HG03175 (cell line): ENCODE data around the gene SORCS2.

Source experiments
- ATAC-seq: cut with Tn5 transposase; IDR thresholded peaks from one replicate; pipeline ENCODE4 v1.9.1; 2021; ENCODE audit warnings: mild to moderate bottlenecking, moderate library complexity; ENCODE audit not compliant: unreplicated experiment

The SORCS2 gene

DNA sequence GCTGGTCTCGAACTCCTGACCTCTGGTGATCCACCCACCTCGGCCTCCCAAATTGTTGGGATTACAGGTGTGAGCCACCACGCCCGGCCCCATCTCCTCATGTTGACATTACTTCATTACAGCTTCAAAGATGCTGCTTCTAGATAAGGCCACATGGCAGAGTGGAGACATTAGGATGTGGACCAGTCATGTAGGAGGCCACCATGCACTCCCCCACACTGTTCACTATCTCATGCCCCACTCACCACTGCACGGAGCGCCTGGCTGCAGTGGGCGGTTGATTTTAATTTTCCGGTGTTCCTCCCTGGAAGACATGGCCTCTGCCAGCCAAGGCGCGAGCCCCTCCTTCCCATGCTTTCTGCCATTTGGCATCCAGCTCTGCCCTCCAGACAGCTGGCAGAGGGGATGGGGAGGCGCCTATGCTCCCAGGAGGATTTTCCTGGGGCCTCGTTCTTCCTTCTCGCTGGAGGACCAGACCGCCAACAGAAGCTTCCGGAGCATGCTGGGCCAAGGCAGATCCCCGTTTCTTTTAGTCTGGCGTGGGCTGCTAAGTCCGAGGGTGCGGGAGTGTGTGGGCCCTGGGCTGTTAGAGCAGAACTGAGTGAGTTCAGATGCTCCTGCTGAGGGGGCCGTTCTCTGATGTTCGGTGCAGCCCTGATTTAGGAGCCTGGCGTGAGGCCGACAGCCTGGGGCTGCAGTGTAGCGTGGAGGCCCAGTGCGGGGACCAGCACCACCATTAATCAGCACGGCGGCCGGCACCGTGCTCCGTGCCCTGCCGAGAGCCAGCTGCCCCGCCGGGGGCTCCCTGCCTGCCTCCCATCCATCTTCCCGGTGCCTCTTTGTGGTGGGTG is 93.1 kb downstream of the SORCS2 start:
- ATAC-seq: no peak

DNA sequence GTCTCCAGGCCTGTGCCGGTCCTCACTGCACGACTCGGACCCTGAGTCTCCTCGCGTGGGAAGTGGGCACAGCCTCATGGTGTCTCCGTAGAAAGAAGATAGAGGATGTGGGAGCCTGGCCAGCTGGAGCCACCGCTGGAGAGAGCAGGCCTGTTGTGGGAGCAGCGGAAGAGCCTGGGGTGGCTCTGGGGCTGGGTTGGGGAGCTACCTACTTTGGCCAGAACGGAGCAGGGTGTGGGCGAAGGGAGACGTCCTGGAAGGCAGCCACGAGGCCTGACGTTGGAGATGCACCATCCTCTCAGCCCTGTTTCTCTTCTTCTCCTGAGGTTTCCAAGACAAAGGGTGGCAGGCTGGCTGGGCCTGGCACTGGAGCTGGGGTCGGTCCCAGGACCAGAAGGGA is 93.8 kb downstream of the SORCS2 start:
- ATAC-seq: no peak

DNA sequence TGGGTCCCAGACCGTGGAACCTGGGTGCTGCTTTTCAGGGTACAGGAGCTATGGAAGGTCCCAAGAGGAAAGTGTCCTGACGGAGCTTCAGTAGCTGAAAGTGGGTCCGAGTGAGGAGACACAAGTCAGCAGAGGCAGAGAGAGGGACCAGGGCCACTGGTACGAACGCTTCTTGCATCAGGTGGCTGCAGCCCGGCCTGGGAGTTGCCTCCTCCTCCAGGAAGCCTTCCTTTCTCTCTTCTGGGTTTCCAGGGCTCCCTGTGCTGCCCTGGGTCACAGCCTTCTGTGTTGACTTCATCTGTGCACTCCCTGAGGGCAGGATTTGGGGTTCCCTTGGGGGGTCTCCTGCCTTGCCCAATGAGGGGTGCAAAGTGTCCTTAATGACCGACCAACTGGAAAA is 94.5 kb downstream of the SORCS2 start:
- no peak for ATAC-seq

DNA sequence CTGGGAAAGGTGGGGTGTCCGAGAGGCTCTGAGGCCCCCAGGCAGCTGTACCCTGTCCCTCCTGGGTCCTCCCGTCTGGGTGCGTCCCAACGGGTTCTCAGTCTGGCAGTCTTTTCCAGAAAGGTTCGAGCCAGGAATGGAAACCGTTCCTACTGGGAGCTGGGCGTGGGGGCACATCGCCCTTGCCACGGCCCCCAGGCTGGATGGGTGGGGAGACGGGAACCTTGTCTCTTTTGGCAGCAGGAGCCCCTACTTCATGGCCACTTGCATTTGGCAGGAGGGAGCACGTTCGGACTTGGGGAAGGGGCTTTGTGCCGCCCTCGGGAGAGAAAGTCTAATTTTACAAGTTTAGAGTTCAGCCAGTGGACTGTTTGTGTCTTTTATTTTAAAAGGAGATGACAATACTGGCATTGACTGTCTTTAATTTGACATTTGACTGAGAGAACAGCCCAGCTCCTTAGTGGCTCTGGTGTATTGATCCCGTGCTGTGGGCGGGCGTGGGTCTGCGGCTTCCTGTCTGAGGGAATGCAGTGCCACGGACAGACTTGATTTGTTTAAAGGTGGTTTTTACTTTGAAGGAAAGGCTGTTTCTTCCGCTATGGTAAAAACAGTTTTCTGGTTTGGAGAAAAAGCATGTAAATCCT is 95.1 kb downstream of the SORCS2 start:
- ATAC-seq: no peak

DNA sequence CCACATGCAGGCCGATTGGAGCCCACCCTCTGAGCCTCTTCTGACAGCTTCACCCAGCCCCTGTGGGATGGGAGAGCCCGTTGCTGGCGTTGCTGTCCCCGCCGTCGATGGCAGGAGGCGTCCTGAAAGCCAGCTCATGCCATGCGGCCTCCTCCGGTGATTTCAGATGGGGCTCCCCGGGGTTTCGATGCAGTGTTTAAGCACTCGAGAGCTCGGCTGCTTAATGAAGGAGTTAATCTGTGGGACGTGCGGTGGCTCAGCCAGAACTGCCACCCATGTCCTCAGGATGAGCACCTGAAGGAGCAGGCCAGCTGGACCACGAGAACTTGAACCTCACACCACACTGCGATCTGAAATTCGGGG is 95.6 kb downstream of the SORCS2 start:
- no peak for ATAC-seq

DNA sequence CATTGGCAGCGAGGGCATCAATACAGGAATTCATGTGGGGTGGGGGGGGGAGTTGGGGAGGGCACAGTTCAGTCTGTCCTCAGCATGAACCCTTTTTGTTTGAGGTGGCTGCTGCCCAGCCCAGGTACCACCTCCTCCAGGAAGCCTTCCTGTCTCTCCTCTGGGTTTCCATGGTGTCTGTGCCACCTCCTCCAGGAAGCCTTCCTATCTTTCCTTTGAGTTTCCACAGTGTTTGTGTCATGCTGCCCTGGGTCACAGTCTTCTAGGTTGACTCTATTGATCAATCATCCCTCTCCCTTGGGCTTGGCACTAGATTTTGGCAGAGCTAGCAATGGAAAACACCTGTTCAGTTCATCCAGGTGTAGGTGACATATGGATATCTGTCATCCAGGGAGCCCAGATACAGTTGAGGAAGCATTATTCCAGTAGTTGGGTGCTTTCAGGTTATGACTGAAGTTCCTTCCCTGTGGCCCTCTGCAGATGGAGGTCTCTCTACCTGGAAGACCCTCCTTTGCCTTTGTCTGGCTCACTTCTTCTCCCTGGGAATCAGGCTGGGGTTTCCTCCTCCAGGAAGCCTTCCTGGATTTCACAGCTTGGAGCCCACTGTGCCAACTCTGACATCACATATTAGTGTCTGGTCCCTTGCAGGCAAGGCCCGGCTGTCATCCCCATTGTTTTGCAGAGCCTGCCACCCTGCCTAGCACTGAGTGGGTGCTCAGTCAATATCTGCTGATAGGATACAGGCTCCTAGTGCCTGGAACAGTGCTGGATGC is 96.6 kb downstream of the SORCS2 start:
- no peak for ATAC-seq

DNA sequence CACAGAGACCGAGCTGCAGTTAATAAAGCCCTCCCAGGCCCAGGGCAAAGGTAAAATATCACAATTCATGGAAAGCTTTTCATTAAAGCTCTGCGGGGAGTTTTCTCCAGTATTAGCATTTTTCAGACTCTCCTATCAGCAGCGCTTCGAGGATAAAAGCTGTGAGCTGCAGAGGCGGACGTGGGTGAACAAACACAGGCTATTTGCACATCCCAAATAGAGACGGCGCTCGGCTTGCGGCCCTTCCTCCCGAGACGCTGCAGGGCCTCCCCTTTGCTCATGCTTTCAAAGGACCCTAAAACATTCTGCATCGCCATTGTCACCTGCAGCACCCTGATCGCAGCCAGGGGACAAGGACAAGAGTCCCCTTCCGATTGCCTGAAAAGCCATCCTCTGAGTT is 97.3 kb downstream of the SORCS2 start:
- ATAC-seq: no peak

DNA sequence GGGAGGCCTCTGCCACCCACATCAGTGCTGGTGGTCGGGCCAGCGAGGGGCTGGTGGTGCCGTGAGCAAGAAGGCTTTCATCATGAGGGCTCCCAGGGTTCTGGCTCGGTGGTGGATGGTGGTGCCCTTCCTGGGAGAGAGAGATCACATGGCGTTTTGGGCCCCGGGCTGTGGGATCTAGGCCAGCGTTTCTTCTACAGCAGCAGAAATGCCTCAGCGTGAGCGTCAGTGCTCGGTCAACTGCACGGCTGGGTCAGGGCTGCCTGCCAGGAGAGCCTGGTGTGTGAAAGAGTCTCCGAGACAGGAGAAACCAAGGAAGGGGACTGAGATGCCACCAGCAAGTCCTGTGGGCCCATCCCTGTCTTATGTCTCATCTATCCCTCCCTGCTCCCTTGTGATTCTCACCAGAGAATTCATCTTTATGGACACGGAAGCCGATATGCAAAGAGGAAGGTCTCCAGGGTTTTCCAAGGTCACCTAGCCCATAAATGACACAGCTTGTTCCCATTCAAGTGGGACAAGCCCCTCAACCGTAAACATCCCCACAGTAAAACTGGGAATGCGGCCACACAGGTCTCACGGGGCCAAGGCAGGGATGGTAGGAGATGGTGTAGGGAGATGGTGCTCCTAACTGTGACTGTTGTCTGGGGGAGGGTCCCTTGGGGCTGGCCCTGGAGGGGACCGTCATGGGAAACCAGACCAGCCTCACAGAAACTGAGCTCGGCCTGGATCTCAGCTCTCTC is 99.2 kb downstream of the SORCS2 start:
- ATAC-seq: no peak

DNA sequence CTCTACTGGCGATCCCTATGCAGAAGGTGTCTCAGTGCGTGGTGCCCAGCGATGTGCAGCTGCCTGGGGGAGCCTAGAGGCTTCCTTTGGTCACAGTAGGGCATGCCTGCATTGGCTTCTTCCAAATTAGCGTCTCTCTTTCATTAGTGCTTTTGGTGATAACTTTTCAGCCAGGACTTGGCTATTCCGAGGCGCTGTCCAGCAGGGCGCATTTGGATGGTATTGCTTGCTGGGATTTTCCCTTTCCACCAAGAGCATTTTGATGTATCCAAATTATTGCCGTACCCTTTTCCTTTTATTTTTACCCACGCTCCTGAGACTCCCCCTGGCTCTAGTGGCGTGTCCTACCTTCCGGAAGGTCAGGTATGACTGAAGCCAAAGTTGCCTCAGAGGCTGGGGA is 101.4 kb downstream of the SORCS2 start:
- no peak for ATAC-seq

DNA sequence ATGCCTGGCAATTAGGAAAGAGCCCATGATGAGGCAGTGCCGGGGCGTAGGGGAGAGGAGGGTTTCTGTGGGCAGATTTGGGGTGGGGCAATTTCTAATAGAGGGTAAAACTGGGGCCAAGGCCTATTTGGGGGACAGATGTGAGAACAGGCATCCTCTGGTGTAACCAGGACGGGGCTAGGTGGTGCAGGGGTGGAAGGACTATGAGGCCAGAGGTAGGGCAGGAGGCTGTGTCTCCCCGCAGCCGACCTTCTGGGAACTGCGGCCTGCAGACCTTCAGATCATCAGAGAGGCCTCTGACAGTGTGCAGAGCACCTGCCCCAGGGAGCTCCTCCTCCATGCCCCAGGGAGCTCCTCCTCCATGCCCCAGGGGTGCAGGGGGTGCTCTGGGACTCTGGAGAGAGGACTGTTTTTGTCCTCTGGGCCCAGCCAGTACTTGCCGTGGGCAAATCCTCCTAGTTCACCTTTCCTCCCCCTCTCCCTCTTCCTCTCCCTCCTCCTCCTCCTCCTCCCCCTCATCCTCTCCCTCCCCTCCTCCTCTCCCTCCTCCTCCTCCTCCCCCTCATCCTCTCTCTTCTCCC is 101.9 kb downstream of the SORCS2 start:
- no peak for ATAC-seq

DNA sequence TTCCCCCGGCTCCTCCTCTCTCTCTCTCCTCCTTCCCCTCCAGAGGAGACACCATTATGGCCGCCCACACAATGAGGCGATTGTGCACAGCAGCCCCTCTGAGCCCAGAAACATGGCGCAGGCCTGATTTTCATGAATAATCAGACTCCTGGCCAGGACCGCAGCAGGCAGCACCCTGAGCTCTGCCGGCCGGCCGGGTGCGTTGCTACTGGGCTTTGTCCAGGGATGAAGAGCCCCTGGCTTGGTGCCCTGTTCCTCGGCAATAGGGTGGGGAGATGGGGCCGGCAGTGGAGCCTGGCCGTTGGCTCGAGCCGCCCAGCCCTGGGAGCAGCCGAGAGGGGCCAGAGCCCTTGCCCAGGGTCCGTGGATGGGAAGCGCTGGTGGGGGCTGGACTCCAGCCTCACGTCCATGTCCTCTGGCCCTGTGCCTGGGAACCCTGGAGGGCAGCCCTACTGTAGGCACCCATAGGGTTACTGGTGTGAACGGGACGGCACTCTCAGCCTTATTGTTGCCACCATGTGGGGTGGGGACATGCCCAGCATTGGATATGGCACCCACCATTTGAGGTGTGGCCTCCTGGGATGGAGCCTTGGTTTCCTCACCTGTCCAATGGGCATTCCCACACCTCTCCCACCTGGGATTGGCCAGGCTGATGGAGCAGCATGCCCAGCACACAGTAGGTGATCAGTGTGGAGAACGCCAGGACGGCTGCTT is 103.0 kb downstream of the SORCS2 start:
- ATAC-seq: no peak

DNA sequence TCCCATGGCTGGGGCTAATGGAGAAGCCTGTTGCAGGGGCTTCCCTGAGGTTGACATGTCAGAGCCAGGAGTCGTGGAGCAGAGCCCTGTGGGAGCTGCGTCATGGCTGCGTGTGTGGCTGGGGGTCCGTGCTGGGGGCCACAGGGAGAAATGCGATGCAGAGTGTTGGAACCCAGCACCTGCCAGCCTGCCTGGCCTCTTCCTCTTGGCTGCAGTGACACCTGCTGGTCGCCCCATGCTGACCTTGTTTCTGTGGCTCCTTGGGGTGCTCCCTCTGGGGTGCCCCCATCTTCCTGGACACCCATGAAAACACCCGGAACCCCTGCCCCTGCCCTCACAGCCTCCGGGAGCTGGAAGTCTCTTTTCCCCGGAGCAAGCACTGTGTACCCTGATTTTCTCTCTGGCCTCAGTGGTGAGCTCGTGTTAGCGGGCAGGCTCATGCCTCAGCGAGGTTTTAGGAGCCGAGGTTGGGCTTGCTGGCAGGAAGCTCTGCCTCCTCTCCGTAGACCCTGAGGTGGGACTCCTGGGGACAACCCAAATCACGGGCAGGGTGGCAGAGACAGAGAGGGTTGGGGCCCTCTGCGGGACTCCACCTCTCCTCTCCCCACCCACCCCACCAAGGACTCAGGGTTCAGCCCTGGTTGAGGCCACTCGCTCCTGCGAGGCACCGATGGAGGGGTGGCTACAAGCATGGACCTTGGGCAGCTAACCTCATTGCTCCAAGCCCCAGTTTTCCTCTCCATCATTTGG is 103.7 kb downstream of the SORCS2 start:
- no peak for ATAC-seq

DNA sequence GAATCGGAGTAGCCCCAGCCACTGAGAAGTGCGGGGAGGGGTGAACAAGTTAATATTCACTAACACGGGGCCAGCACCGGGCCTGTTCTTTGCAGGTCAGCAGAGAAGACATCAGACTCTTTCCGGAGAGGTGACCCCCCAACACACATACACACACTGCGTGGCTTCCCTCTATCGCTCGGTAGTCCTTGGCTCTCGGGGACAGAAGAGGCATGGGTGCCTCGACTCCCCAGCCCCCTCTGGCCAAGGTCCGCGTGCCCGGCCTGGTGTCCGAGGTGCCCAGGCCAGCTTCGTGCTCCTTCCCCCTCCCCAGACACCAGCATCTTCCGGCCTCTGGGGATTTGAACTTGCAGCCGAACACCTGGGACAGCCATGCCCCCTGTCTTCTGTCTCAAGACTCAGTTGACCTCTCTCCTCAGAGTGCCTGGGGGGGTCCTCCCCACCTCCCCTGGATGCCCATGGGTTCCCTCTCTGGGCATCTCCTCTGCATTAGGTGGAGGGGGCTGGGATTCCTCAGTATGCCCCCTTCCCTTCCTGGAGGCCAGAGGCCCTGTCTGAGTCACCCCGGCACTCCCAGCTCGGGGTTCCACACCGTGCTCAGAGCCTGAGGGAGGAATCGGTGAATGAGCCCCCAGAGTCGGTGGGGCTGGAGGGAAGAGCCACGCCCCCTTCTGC is 104.5 kb downstream of the SORCS2 start:
- ATAC-seq: no peak

DNA sequence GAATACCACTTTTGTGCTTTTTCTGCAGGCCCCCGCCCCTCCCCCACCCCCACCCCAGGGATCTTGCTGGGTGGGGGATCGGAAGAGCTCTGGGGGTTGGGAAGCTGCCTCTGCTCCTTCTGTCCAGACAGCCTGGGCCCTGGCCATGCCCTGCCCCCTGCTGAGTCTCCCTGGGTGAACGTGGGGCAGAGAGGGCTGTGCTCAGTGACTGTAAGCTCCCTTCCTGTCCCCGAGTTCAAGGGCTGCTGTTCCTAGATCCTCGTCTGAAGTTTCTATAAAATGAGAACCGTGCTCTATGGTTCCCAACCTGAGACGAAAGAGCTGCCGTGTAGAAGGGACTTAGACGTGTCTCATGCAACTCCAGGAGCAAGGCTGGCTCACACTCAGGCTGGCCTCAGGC is 105.0 kb downstream of the SORCS2 start:
- no peak for ATAC-seq

DNA sequence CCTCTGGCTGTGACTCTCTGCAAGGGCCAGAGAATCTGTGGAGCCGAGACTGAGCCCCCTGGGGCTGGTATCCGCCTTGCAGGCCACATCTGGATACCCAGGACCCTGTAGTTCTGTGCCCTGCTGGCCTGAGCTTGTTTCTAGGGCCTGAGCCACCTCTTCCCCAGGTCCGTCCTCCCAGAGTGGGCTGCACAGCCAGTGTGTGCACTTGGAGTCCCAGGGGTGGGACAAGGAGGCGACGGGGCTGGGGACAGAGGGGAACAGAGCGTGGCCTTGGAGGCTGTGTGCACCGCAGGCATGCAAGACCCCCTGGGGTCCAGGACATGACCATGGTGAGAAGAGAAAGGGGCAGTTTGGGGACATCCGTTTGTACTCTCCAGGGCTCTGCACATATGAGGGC is 105.5 kb downstream of the SORCS2 start:
- no peak for ATAC-seq

DNA sequence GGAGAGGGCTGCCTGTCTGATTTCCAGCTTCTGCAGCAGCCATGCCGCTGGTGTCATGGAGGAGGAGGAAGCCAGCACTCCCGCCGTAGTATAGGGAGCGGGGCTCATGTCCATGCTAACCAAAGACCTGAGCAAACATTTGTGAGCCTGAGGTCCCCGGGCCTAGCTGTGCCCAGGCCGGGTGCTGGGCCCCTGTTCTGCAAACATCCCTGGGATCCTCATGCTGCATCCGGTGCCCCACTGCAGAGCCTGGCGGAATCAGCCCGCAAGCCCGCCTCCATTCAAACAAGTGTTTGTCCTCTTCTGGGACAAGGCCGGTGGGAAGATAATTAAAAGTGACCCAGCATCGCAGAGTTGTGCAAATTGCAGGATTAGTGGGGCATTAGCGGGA is 106.3 kb downstream of the SORCS2 start:
- ATAC-seq: no peak

DNA sequence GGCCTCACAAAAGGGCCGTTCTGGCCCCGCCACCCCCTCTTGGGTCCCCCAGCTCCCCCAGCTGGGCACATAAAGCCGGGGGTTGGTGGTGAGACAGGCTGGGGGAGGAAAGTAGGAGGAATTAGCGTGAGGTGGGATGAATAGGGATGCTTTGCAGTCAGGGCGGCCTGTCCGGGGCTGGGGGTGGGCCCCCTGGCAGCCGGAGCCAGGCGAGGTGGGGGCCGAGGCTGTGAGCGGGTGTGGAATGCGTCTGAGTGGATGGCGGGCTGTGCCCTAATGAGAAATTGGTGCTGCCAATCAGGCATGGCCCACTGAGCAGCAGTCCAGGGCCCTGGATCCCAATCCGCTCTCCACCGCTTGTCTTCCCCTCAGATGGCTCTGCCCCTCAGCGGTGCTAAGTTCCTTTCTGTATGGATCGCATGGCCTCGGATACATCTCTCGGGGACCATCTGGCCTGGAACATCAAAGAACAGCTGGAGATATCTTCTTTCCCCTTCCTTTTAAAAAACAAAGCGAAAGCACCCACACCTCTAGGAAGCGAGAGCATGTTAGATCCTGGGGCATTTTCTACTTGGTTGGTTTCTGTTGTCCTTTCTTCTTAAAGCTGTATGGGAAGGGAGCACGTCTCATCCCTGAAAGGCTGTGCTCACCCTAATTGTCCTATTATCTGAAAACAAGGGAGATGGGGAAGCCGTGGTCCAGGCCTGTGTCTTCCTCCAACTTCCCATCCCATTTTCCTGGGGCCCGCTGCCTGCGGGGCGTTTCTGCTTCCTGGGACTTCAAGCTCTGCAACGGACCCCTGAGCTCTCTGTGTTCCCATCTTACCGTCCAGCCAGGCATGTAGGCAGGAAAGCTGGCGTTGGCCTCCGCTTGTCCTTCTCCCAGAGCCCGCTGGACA is 106.9 kb downstream of the SORCS2 start:
- ATAC-seq: no peak
